Hepatocyte (in vitro differentiated cells): Measurements from ENCODE around the gene CCDC12. TPM values are rescaled to one million over a fixed set of nuclear protein-coding genes. Genes with fewer than 3 reads are reported as not detected.

Source experiments
- DNase-seq: peaks from one replicate; pipeline ENCODE4 v3.0.0-alpha.2; 2016; ENCODE audit warnings: low spot score
- H2AFZ ChIP-seq: fragments of 200-600 bp; sonication (generic); 2 replicates; pipeline ENCODE4 v1.6.0; 2016; ENCODE audit warnings: antibody characterized with exemption, mild to moderate bottlenecking
- H3K27ac ChIP-seq: fragments of 200-600 bp; sonication (generic); 2 replicates; pipeline ENCODE4 v1.5.1; 2016; ENCODE audit warnings: mild to moderate bottlenecking
- H3K27me3 ChIP-seq: fragments of 200-600 bp; sonication (generic); 2 replicates; pipeline ENCODE4 v1.6.1; 2016
- H3K36me3 ChIP-seq: fragments of 200-600 bp; sonication (generic); replicated peaks from 2 replicates; pipeline ENCODE4 v1.5.1; 2016; ENCODE audit warnings: low read depth; ENCODE audit not compliant: insufficient read depth
- H3K4me1 ChIP-seq: fragments of 200-600 bp; sonication (generic); 2 replicates; pipeline ENCODE4 v1.5.1; 2016; ENCODE audit warnings: mild to moderate bottlenecking, moderate library complexity; ENCODE audit not compliant: insufficient read depth
- H3K4me2 ChIP-seq: fragments of 200-600 bp; sonication (generic); 2 replicates; pipeline ENCODE4 v1.6.0; 2016
- H3K4me3 ChIP-seq: fragments of 200-600 bp; sonication (generic); 2 replicates; pipeline ENCODE4 v1.5.1; 2016; ENCODE audit warnings: mild to moderate bottlenecking
- H3K79me2 ChIP-seq: fragments of 200-600 bp; sonication (generic); 2 replicates; pipeline ENCODE4 v1.6.0; 2017; ENCODE audit warnings: mild to moderate bottlenecking
- H3K9me2 ChIP-seq: fragments of 200-600 bp; sonication (generic); replicated peaks from 2 replicates; pipeline ENCODE4 v1.6.0; 2017; ENCODE audit warnings: mild to moderate bottlenecking; ENCODE audit not compliant: insufficient read depth
- H3K9me3 ChIP-seq: fragments of 200-600 bp; sonication (generic); 2 replicates; pipeline ENCODE4 v1.5.1; 2016; ENCODE audit warnings: low read depth, mild to moderate bottlenecking
- H4K20me1 ChIP-seq: fragments of 200-600 bp; sonication (generic); 2 replicates; pipeline ENCODE4 v1.6.0; 2016; ENCODE audit warnings: mild to moderate bottlenecking; ENCODE audit not compliant: insufficient read depth, poor library complexity, severe bottlenecking
- EZH2 ChIP-seq: fragments of 200-600 bp; sonication (generic); IDR thresholded peaks from 2 replicates; pipeline ENCODE4 v1.6.1; 2016; ENCODE audit warnings: antibody characterized with exemption, mild to moderate bottlenecking, borderline replicate concordance
- EZH2phosphoT487 ChIP-seq: fragments of 200-600 bp; sonication (generic); IDR thresholded peaks from one replicate; pipeline ENCODE4 v1.6.1; 2018; ENCODE audit warnings: antibody characterized with exemption, mild to moderate bottlenecking, low read depth, moderate library complexity; ENCODE audit not compliant: unreplicated experiment, severe bottlenecking
- WGBS: methylation state at CpG from one replicate; pipeline ENCODE4 v1.1.6; 2016; ENCODE audit warnings: low lambda C conversion rate; ENCODE audit errors: missing lambda C conversion rate; 5-methylcytosine and 5-hydroxymethylcytosine counted together
- polyA plus RNA-seq: library from polyadenylated mRNA; unstranded; fragments of >200 nt; fragmentation: Nextera tagmentation; extraction: Ambion mirVana; gene quantifications from 2 replicates; pipeline ENCODE4 v1.2.1, GENCODE V29; 2016
- total RNA-seq: library from RNA; depleted of rRNA; stranded (reverse); fragments of >200 nt; gene quantifications from 2 replicates; pipeline ENCODE4 v1.2.3, GENCODE V29; 2014
- TF ChIP-seq, protein P1 (sequence below): fragments of 200-600 bp; sonication (generic); IDR thresholded peaks from 2 replicates; pipeline ENCODE4 v1.5.1; 2016; ENCODE audit warnings: antibody characterized with exemption, mild to moderate bottlenecking; ENCODE audit not compliant: poor library complexity

Gene CCDC12
- total and polyA plus RNA-seq, 2 experiments from 2014 or later, result 41.1 to 78.4 TPM

DNA sequence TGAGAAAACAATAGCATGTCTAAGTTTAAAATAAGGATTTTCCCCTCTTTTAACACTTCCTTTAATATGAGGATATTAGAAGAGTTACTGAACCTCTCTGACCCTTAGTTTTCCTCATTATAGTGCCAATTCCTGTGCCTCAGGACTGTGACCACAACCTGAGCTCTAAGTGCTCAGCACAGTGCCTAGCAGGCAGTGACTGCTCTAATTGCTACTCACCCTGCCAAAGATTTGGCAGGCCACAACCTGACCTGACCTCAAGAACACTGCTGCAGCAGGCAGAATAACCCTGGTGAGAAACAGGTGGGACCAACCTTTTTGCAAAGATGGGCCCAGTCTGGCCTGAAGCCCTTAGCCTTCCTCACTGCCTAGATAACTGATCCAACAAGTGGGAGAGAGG lies 38.6 kb upstream of the CCDC12 start:
- Histone ChIP-seq H2AFZ (no peak overlapping the region), H3K4me2 (no peak overlapping the region), H3K9me2 (no peaks in the 10 kb centered on the region), H3K79me2 (peaks cover 10% of the 10 kb centered on the region), H3K36me3 (no peaks in the 10 kb centered on the region), H3K4me3 (no peak overlapping the region), H3K9me3 (no peaks in the 10 kb centered on the region), H3K27me3 (no peaks in the 10 kb centered on the region), H4K20me1 (peaks cover 6% of the 10 kb centered on the region), H3K4me1 (peaks cover 13% of the 10 kb centered on the region), H3K27ac (no peak overlapping the region)
- DNase-seq, result no peak
- TF ChIP-seq EZH2 (no peak), EZH2phosphoT487 (no peak)
- TF ChIP-seq, protein P1, sequence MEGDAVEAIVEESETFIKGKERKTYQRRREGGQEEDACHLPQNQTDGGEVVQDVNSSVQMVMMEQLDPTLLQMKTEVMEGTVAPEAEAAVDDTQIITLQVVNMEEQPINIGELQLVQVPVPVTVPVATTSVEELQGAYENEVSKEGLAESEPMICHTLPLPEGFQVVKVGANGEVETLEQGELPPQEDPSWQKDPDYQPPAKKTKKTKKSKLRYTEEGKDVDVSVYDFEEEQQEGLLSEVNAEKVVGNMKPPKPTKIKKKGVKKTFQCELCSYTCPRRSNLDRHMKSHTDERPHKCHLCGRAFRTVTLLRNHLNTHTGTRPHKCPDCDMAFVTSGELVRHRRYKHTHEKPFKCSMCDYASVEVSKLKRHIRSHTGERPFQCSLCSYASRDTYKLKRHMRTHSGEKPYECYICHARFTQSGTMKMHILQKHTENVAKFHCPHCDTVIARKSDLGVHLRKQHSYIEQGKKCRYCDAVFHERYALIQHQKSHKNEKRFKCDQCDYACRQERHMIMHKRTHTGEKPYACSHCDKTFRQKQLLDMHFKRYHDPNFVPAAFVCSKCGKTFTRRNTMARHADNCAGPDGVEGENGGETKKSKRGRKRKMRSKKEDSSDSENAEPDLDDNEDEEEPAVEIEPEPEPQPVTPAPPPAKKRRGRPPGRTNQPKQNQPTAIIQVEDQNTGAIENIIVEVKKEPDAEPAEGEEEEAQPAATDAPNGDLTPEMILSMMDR, result no peak

- peaks cover 6% of the 10 kb centered on the region for H4K20me1 ChIP-seq
- H3K9me3 ChIP-seq, result no peaks in the 10 kb centered on the region
- no peak overlapping the region for H3K4me3 ChIP-seq
- DNase-seq, result no peak
- H3K4me1 ChIP-seq, result peaks cover 19% of the 10 kb centered on the region
- H3K79me2 ChIP-seq, result no peaks in the 10 kb centered on the region
- no peaks in the 10 kb centered on the region for H3K9me2 ChIP-seq
- H3K4me2 ChIP-seq, result no peak overlapping the region
- no peak overlapping the region for H3K27ac ChIP-seq
- H2AFZ ChIP-seq, result no peak overlapping the region
- H3K36me3 ChIP-seq, result no peaks in the 10 kb centered on the region
- no peaks in the 10 kb centered on the region for H3K27me3 ChIP-seq
- TF ChIP-seq EZH2phosphoT487, result no peak
- TF ChIP-seq EZH2, result no peak
- TF ChIP-seq, protein P1, result no peak
Measured at GRCh38 chr3:47014036-47014435, 37.5 kb upstream of the CCDC12 start.

- Histone ChIP-seq H4K20me1 (peaks cover under 1% of the 10 kb centered on the region), H3K4me3 (no peak overlapping the region), H3K36me3 (no peaks in the 10 kb centered on the region), H3K79me2 (no peaks in the 10 kb centered on the region), H3K9me3 (no peaks in the 10 kb centered on the region), H3K4me1 (peaks cover 19% of the 10 kb centered on the region), H3K4me2 (no peak overlapping the region), H3K27me3 (no peaks in the 10 kb centered on the region), H3K9me2 (no peaks in the 10 kb centered on the region), H2AFZ (no peak overlapping the region), H3K27ac (no peak overlapping the region)
- TF ChIP-seq EZH2phosphoT487 (no peak), EZH2 (no peak)
- TF ChIP-seq, protein P1, result no peak
- DNase-seq, result no peak
- 97% methylated on average over 3 of the region's 3 CpGs for WGBS
Measured at GRCh38 chr3:47013231-47013630, 36.7 kb upstream of the CCDC12 start.
